CD4-positive, alpha-beta T cell treated with Interleukin-2 at 100 ng/mL for 4 hours (primary cell): ENCODE measurements around the gene MAPT.
"Not testable (repeated sequence)": the region's sequence is repeated elsewhere in the genome, so short reads cannot be mapped to it uniquely, and the experiment has no call there.

Source experiments
- DNase-seq: peaks from one replicate; pipeline ENCODE4 v3.0.0-alpha.2; 2020; ENCODE audit warnings: low spot score

MAPT gene

GRCh38 chr17:45900723-45901415 is 6.5 kb downstream of the MAPT start:
- no peak for DNase-seq

DNA sequence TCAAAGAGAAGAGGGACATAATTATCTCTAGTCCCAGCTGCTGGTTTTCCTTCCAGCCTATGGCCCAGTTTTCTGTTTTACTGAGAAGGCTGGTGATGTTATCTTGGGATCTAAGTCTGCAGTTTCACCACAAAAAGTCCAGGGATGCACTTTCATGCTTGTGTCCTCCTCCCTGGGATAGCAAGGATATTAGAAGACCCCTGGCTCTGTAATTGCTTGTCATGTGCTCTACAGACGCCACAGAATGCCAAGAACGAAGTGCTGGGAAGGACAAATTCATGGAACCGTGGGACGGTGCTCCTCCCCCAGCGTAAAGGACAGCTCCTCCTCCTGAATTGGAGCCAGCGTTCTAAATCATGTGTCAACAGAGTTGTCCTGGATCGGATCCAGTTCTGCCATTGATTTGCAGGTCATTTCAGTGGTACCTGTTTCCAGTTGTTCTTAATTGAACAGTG is 8.6 kb downstream of the MAPT start:
- no peak for DNase-seq

DNA sequence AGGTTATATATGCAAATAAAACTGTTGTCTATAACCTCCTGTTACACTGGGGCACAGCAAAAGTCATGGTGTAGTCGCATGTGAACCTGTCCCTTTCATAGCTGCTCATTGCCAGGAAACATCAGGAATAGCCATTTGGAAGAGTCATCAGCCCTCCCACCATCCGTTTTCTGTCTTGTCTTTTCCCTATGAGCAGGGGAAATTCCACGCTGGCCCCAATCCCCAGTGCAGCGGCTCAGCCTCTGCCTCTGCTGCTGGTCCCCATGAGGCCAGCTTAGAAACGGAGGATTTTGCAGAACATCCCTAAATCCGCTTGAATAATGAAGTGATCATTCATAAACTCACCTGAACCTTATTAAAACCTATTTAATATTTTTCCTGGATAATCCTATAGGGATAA is 10.5 kb downstream of the MAPT start:
- DNase-seq, result no peak

DNA sequence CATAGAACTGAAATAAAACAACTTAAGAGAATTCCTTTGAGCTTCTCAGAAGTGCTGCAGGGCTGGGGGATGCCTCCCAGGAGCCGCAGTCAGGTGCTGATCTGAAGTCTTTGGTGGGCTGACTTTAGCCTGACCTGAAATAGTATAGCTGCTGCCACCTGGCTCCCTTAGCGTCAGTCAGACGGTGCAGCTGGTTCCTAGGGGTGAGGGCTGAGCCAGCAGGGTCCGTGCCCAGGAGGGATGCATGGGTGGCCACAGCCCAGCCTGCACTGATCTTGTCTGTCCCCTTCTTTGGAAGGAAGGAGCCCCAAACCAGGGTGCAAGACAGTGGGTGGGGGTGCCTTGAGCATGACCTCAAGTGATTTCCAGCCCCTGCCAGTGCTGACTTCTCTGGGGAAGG is 11.5 kb downstream of the MAPT start:
- no peak for DNase-seq

GRCh38 chr17:45906237-45906636 is 11.9 kb downstream of the MAPT start:
- no peak for DNase-seq

- DNase-seq, result no peak
Observed at GRCh38 chr17:45906927-45907622, 12.7 kb downstream of the MAPT start.

- DNase-seq, result no peak
Observed at GRCh38 chr17:45907750-45908395, 13.5 kb downstream of the MAPT start.

GRCh38 chr17:45908460-45908859 is 14.1 kb downstream of the MAPT start:
- DNase-seq, result no peak

DNA sequence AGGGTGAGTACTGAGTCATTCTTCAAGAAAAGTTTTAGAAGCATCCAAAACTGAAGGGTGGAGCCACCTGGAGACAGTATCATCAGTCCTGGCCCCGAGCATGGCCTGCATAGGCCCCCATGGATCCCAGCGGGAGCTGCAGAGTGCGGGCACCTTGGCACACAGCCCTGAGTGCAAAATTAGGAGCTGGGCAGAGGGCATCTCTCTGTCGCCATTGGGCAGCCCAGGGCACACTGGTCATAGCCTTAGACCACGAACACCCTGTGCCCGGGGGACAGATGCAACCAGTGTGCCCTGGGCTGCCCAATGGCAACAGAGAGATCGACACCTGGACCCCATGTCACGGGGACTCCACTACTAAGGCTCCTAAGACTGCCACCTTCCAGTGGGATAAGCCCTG is 14.6 kb downstream of the MAPT start:
- DNase-seq, result no peak

DNA sequence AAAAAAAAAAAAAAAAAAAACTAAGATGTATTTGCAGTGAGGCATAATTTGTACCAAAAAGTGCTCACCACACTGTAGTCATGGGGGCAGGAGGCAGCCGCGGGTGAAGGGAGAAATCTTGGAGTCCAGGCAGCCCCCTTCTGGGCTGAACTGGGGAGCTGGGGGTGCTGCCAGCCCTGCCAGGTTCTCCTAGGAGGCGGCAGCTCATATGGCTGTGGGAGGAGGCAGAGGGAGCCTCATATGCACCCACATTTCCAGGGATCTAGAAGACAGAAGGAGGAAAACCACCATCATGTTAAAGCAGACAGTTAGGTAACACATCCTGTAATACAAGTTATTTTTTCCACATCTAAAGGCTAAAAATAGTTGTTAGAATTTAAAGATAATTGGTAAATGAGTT is 16.3 kb downstream of the MAPT start:
- no peak for DNase-seq

- no peak for DNase-seq
Observed at GRCh38 chr17:45912319-45912718, 18.0 kb downstream of the MAPT start.

GRCh38 chr17:45913030-45913429 is 18.7 kb downstream of the MAPT start:
- not testable (repeated sequence) for DNase-seq

- no peak for DNase-seq
Observed at GRCh38 chr17:45914047-45914717, 19.8 kb downstream of the MAPT start.

GRCh38 chr17:45915263-45915662 is 20.9 kb downstream of the MAPT start:
- DNase-seq, result no peak

- DNase-seq, result no peak
Observed at GRCh38 chr17:45917081-45917480, 22.7 kb downstream of the MAPT start.

DNA sequence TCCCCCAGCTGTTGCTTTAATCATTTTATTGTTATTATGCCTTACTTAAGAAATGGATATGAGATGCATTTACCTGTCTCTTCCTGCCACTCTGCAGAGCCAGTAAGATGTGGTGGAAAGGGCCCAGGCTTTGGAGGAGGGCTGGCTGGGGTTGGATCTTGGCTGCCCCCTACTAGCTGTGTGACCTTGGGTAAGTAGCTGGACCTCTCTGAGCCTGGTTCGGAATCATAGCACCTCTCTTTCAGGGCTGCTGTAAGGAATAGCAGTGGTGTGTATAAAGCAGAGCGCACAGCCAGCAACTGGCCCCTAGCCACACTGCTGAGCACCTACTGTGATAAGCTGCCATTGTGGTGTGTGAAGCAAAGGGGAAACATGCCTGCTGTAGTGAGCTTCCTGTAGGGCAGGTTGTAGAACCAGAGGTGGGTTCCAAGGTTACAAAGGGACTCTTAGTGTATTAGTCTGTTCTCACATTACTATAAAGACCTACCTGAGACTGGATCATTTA is 23.9 kb downstream of the MAPT start:
- DNase-seq, result no peak

DNA sequence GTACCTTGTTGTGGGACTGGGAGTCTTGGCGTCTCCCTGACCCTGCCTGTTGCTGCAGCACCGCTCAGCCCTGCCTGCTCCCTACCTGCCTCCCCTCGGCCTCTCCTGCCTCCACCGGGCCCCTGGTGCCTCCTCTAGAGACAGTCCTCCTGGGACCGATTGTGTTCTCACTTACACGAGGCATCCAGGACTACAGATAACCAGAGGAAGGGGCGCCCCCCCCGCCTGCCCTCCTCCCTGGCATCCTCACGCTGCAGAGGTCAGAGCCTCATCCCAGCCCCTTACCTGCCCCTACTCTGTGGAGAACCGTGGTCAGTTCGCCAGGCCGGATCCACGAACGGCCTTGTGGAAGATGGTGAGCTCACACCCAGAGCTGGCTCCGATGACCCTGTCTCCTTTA is 24.8 kb downstream of the MAPT start:
- no peak for DNase-seq

DNA sequence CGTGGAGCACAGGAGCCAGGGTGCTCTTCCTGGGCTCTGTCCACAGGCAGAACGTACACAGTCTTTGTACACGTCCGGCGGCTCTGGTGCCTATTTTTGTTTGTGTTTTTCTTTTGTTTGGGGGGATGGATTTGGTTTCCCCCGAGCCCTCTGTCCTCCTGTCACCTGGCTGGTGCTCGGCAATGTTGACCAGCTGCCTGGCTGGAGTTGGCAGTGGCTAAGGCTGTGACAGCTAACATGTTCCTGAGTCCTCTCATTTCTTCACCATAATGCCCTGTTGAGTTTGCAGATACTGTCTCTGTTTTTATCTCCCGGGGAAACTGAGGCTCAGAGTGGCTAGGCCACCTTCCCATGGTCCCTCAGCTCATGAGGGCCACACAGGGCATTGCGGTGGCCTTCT is 25.7 kb downstream of the MAPT start:
- DNase-seq, result no peak

- DNase-seq, result no peak
Observed at GRCh38 chr17:45923511-45924268, 29.3 kb downstream of the MAPT start.

DNA sequence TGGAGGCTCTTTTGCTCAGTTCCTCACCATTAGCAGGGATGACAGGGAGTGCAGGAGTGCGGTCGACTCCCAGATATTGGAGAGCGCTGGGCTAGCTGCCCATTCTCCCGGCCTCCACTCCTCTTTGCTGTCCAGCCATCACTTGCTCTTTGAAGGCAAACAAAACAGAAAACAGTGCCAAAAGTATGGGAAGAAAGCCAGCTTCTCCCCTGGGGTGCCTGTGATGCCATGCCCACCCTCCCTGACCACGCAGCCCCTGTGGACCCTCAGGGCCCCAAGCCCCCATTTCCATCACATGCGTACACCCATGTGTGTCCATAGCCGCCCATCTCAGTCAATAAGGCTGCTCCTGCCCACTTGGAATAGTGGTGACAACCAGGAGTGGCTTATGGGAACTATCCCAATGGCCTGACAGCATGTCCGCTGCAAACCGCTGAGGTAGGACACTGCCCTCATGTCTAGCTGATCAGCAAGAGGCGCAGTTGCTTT is 30.0 kb downstream of the MAPT start:
- DNase-seq, result no peak

GRCh38 chr17:45925311-45925710 is 31.0 kb downstream of the MAPT start:
- no peak for DNase-seq

DNA sequence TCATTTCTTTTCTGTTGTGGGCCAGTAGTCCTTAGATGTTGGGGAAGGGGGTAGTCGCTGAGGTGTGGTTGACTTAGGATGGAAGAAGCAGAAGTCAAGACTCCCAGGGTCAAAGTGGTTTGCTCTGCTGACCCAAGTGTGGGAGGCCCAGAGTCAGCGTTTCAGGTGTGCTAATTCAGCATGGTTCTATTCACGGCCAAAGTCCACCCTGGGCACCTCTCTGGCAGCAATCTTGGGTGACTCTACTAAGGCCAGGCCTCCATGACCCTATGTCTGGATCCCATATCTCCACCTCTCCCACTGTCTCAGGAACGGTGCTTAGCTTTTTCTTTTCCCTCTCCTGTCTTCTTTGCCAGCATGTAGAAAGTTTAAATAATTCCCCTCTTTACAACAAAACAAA is 32.9 kb downstream of the MAPT start:
- DNase-seq, result no peak
